ENCODE results near the gene FILIP1L. TPM values are rescaled to one million over a fixed set of nuclear protein-coding genes. Genes with fewer than 3 reads are reported as not detected.

The FILIP1L gene
- polyA plus RNA-seq, 1 donor (not counting 4 experiments of a cell fraction or from before 2014, with no cell fraction given), result 14.7 TPM

- Histone ChIP-seq H3K4me2 (ENCODE audit: control insufficient read depth, extremely low read depth, insufficient read depth, low read depth, low read length) (no peak overlapping the region), H3K36me3 (ENCODE audit: control insufficient read depth in 2 of 2, extremely low read depth in 1 of 2, insufficient read depth in 2 of 2, low read length in 2 of 2) (no peaks in the 10 kb centered on the region), H3K27ac (ENCODE audit: control insufficient read depth, insufficient read depth, low read length) (no peak overlapping the region), H2AFZ (ENCODE audit: control insufficient read depth, low read length) (no peak overlapping the region), H3K27me3 (ENCODE audit: control insufficient read depth, extremely low read depth, insufficient read depth, low read length) (no peaks in the 10 kb centered on the region), H3K9ac (ENCODE audit: control insufficient read depth, extremely low read depth, insufficient read depth, low read length) (no peak overlapping the region), H3K4me1 (ENCODE audit: control insufficient read depth, extremely low read depth, insufficient read depth, low read length) (peaks cover 15% of the 10 kb centered on the region), H4K20me1 (ENCODE audit: control insufficient read depth, extremely low read depth, insufficient read depth, low read length) (no peaks in the 10 kb centered on the region), H3K79me2 (ENCODE audit: control insufficient read depth, insufficient read depth, low read length) (no peaks in the 10 kb centered on the region), H3K9me1 (ENCODE audit: control insufficient read depth, extremely low read depth, insufficient read depth, low read length) (no peaks in the 10 kb centered on the region), H3K4me3 (ENCODE audit: control insufficient read depth in 2 of 3, extremely low read depth in 1 of 3, insufficient read depth in 2 of 3, low read depth in 1 of 3, low read length in 3 of 3) (no peak overlapping the region), H3K9me3 (ENCODE audit: control insufficient read depth, low read depth, low read length) (no peaks in the 10 kb centered on the region)
- DNase-seq (ENCODE audit: low read depth, low spot score) (no peak), FAIRE-seq (peak; percentile 32)
- dilution Hi-C loops (cut with MboI; ENCODE audit: extremely low pct_ligation_motif_present, low sequenced_read_pairs), result no loop called here
- TF ChIP-seq CTCF (optimal IDR thresholded peaks at IDR 0.05 in 1 of 3, IDR thresholded peaks at IDR 0.05 in 1 of 3, conservative IDR thresholded peaks at IDR 0.05 in 1 of 3; ENCODE audit: extremely low read depth in 1 of 3, insufficient read depth in 2 of 3, low read length in 3 of 3), result no peak
- TF ChIP-seq EZH2 (IDR thresholded peaks at IDR 0.05; ENCODE audit: low read length), result no peak
These were observed 44.6 kb upstream of the FILIP1L start for GRCh38 chr3:100158918-100159330.

- dilution Hi-C loops (cut with MboI; ENCODE audit: extremely low pct_ligation_motif_present, low sequenced_read_pairs), result no loop called here
- Histone ChIP-seq H3K4me1 (ENCODE audit: control insufficient read depth, extremely low read depth, insufficient read depth, low read length) (peaks cover 15% of the 10 kb centered on the region), H2AFZ (ENCODE audit: control insufficient read depth, low read length) (no peak overlapping the region), H4K20me1 (ENCODE audit: control insufficient read depth, extremely low read depth, insufficient read depth, low read length) (no peaks in the 10 kb centered on the region), H3K79me2 (ENCODE audit: control insufficient read depth, insufficient read depth, low read length) (no peaks in the 10 kb centered on the region), H3K27ac (ENCODE audit: control insufficient read depth, insufficient read depth, low read length) (no peak overlapping the region), H3K27me3 (ENCODE audit: control insufficient read depth, extremely low read depth, insufficient read depth, low read length) (no peaks in the 10 kb centered on the region), H3K9me1 (ENCODE audit: control insufficient read depth, extremely low read depth, insufficient read depth, low read length) (no peaks in the 10 kb centered on the region), H3K4me3 (ENCODE audit: control insufficient read depth in 2 of 3, extremely low read depth in 1 of 3, insufficient read depth in 2 of 3, low read depth in 1 of 3, low read length in 3 of 3) (no peak overlapping the region), H3K4me2 (ENCODE audit: control insufficient read depth, extremely low read depth, insufficient read depth, low read depth, low read length) (no peak overlapping the region), H3K9me3 (ENCODE audit: control insufficient read depth, low read depth, low read length) (no peaks in the 10 kb centered on the region), H3K9ac (ENCODE audit: control insufficient read depth, extremely low read depth, insufficient read depth, low read length) (no peak overlapping the region), H3K36me3 (ENCODE audit: control insufficient read depth in 2 of 2, extremely low read depth in 1 of 2, insufficient read depth in 2 of 2, low read length in 2 of 2) (no peaks in the 10 kb centered on the region)
- TF ChIP-seq CTCF (optimal IDR thresholded peaks at IDR 0.05 in 1 of 3, IDR thresholded peaks at IDR 0.05 in 1 of 3, conservative IDR thresholded peaks at IDR 0.05 in 1 of 3; ENCODE audit: extremely low read depth in 1 of 3, insufficient read depth in 2 of 3, low read length in 3 of 3) (no peak), EZH2 (IDR thresholded peaks at IDR 0.05; ENCODE audit: low read length) (no peak)
- FAIRE-seq (no peak), DNase-seq (ENCODE audit: low read depth, low spot score) (no peak)
These were observed 43.4 kb upstream of the FILIP1L start for GRCh38 chr3:100157685-100158084.

All from keratinocyte (primary cell).